GM21360 (cell line): ENCODE measurements around the gene PDE7B.

Experiments
- ATAC-seq: cut with Tn5 transposase; IDR thresholded peaks from one replicate; pipeline ENCODE4 v1.9.1; 2021; ENCODE audit warnings: mild to moderate bottlenecking, moderate library complexity; ENCODE audit not compliant: unreplicated experiment

The PDE7B gene

DNA sequence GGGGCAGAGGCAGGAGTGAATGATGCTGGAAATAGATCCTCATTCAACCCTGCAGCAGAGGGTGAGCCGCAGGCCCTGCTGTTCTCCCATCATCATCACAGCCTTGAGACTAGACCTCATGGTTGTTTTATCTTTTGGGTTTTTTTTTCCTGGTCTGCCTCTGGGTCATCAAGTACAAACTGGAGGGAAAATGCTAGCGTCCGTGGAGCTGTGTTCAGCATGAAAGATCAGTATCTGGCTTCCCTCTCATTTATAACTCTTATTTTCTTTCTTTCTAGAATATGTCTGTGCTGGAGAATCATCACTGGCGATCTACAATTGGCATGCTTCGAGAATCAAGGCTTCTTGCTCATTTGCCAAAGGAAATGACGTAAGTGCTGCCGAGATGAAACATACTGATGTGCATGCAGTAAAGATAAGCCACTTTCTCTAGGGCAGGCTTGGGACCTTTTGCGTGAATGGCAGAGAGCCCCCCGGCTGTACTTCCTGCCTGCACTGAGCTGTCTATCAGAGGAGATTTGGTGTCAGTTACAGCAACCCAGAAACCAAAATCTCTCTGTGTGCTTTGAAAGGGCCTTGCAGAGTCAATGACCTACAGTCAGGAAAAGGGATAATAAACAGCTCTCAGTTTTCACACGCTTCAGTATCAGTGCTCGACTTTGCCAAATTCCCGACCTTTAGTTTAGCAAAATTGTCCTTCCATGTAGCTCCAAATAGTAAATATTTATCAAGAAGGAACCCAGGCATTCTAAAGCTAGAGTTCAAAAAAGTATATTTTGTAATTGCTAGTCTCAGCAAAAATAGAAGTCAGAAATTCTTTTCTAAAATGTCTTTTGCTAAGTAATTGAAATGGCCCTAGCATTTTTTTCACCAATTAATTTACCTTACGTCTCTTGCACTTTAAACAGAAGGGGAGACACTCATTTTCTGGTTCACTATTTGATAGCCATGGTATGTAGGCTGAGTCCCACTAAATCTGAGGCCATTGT, 322.3 kb downstream of the PDE7B start:
- ATAC-seq: no peak

DNA sequence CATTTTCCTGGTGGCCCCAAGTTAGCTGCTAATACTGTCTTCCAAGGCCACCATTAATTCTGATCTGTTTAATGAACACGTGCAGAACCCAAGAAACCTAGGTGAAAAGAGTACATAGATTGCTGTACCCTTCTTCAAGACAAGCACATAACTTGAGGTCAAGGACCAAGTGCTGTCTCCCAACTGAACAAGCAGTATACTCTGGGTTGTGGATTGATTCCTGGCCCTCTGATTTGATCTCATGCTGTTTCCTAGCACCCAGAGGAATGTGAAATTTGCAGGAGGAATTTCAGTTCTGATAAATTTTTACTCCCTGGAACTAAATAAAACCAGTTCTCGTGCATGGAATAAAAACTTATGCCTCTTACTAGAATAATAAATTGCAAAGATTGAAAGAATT, 323.0 kb downstream of the PDE7B start:
- ATAC-seq: no peak

DNA sequence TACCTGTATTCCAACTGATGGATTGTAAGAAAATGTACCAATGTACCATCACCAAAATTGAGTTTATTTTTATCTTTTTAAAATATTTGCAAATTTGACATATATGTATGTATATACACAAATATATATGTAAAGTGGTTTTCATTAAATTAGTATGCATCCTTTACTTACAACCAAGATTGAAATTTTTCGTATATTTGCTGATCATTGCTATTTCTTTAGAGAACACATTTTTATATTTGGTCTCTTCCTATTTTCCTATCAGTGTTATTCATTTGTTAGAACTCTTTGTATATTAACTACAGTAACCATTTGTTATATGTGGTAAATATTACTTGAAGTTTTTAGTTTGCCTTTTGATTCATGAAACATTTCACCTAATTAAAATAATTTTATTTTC, 324.4 kb downstream of the PDE7B start:
- ATAC-seq: no peak

DNA sequence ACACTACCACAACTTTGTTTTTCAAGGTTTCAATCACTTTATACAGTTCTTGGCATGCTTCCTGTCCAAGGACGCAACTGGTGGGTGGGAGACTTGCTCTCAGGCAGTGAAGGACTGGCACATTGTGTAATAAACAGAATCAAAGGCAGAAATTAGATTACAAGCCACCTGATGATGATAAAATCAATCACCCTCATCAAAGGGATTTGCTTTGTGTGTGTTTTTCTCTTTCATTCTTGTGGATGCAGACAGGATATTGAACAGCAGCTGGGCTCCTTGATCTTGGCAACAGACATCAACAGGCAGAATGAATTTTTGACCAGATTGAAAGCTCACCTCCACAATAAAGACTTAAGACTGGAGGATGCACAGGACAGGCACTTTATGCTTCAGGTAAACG, 327.2 kb downstream of the PDE7B start:
- no peak for ATAC-seq

DNA sequence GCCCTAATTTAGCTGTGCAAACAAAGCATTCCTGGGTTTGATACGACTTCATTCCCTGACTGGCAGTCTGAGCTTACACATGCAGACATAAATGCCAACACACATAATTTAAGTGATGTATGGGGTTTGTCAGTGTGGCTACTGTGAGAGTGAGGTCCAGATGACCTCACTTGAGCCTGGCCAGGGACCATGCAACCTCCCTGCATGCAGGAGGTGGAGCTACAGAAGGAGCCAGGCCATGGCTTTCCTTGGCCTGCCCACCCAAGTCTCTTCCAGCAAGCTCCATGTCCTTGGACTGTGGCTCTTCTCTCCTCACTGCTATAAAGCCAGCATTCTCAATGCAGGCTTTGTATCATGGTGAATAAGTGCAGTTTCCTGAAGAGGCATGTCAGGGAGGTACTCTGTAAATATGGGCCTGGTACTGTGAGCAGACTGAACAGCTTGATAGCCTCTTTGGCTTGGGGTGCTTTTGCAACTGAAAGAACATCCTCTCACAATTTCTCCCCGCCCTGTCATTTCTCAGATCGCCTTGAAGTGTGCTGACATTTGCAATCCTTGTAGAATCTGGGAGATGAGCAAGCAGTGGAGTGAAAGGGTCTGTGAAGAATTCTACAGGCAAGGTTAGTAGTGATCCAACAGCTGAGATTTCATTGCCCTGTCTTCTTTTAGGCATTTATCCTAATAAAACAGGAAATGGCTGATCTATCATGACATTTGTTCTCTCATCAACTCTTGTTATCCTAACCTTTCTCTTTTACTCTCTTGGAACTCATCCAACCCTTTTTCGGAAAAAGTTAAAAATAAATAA, 329.4 kb downstream of the PDE7B start:
- ATAC-seq: no peak

DNA sequence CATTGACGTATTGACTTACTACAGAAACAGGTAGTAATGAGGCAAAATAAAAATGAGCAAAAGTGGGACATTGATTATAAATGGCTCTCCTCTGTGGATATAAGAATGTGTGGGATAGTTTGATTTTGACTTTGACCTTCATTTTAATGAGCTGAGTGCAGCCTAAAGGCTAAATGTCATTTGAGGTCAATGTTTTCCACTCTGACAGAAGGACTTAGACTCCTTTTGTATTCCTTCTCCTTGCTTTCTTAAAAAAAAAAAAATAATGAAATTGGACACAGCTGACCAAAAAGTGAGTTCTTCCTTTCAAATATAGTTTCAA, 330.0 kb downstream of the PDE7B start:
- no peak for ATAC-seq

DNA sequence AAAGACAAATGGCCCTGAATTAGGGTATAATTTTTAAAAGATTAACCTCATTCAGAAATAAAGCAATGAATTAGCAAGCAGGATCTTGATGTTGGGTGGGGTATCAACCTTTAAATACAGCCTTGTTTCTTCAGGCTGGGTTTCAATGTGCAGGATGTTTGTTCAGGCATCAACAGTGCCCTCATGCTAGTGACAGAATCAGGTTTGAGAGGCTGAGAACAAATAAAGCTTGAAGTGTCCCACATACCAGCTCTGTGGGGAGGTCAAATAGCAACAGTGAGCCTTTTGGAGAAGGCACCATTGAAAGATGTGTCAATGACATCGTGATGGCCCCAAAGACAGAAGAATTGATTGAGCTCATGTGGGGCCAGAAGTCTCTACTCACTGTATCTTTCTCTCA, 330.4 kb downstream of the PDE7B start:
- ATAC-seq: no peak

DNA sequence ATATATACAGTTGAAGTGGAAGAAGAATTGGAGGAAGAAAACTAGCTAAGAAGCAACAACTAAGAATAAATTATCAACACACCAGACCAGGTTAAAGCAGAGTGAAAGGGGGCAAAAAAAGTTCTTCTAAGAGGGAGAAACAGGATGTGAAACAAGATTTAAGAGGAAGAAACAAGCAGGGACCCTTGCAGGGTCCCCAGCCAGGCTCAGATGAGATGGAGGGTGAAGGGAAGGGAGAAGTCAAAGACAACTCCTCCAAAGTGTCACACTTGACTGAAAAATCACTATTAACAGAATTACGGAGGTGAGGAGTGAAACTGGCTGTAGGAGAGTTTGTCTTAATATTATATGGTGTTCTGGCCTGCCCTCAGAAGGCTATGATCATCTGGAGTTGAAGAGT, 333.2 kb downstream of the PDE7B start:
- ATAC-seq: no peak

DNA sequence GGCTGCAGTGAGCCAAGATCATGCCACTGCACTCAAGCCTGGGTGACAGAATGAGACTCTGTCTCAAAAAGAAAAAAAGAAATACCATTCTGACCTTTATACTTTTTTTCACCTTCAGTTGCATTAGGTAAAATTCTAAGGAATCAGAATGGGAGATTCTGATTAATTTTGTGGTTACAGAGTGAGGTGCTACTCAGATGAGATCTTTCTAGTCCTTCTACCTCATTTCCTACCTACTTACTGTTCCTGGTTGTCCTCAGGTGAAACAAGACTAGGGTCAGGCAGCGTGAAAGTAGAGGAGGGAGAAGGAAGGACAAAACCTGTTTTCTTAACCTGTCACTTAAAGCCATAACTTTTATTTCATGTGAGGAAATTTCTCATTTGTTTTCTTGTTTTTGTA, 334.9 kb downstream of the PDE7B start:
- no peak for ATAC-seq

DNA sequence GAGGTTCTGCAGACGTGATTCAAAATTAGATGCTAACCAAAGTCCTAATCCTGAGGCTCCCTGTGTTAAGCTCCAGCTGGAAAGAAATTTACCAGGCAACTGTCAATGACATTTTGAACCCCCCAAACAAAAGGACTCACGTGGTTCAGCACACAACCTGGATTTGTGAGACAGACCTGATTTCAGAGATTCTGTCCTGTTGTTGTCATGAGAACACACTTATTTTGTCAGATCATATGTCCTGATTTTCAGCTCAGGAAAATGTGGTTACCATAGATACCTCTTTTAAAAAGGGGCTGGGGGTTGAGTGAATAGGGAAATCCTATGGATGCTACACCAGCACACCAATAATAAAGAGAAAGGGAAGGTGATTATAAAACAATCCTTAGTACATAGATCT, 337.0 kb downstream of the PDE7B start:
- no peak for ATAC-seq

DNA sequence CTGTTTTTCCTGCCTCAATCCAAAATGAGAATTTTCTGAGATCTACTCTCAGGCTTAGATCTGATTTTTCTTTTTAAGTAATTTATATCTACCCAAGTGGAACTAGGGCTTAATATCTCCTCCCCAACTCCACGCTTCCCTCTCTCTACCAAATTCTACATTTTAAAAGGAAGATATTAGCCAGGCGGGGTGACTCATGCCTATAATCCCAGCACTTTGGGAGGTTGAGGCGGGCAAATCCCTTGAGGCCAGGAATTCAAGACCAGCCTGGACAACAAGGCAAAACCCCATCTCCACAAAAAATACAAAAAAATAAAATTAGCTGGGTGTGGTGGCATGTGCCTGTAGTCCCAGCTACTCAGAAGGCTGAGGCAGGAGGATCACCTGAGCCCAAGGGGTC, 337.6 kb downstream of the PDE7B start:
- ATAC-seq: no peak

DNA sequence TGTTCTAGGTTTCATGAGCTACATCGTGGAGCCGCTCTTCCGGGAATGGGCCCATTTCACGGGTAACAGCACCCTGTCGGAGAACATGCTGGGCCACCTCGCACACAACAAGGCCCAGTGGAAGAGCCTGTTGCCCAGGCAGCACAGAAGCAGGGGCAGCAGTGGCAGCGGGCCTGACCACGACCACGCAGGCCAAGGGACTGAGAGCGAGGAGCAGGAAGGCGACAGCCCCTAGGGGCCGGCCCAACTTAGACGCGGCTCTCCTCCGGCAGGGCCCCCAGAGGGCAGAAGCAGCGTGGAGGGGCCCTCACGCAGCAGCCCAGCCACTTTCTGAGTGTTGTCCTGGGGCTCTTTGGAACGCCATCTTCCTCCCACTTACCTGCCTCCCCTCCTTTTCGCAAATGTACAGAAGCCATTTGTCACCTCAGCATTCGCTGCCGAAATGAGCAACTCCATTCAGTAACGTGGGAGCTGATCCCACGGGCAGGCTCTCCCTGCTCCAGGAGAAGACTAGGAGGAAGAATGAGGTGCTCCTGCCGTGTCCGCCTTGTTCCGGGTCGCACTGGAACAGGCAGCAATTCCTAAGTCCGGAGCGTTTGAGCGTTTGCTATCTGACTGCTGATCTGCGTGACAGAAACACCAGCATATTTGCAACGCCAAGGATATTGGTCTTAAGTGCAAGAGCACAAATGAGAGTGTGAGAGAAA, 340.3 kb downstream of the PDE7B start:
- ATAC-seq: no peak

DNA sequence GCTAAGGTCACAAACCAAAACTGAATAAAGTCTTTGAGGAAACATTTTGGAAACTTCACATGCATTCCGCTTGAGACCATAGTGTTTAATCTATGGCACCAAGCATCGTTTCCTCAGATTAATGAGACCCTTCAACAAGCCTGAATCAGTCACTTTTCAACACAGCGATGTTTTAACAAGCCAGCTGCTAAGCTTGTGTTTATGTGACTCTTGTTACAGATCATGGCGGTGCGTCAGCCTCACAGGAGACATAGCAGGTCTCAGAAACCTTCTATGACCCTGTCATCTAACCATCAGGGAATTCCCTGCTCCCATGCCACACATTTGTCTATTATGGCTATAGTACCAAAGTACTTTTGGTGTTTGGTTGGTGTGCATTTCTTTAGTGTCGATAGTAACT, 341.4 kb downstream of the PDE7B start:
- no peak for ATAC-seq

DNA sequence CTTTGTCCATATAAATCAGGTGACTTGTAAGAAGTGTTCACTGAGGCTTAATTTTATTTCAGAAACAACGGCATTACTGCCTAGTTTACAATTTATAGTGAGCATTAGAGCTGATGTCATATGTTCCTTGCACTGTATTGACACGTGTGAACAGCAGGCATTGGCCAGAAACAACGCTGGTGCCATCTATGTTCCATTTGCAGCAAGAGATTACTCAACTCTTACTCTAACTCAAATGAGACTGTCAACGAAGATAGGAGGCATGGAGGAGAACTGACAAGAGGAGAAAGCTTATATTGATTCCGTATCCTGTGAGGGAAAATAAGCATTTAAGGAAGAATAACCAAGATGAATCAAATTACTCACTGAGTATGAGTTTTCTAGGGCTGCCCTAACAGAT, 350.2 kb downstream of the PDE7B start:
- no peak for ATAC-seq

DNA sequence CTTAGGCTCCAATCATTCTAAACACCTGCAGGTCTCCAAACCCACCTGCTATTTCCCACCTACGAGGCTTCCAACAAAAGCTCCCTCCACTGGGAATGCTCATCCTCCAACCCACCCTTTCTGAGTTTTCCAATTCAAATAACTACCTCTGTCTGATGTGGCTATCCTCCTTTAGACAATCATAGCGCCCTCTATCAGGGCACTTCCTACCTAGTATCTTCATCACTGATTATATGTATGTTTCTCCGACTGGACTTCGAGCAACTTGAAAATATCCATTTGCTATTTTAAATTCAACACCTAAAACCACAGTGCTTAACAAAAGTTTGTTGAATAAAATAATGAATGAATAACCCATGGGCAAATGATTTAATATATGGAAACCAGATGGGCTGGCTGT, 357.3 kb downstream of the PDE7B start:
- ATAC-seq: no peak

DNA sequence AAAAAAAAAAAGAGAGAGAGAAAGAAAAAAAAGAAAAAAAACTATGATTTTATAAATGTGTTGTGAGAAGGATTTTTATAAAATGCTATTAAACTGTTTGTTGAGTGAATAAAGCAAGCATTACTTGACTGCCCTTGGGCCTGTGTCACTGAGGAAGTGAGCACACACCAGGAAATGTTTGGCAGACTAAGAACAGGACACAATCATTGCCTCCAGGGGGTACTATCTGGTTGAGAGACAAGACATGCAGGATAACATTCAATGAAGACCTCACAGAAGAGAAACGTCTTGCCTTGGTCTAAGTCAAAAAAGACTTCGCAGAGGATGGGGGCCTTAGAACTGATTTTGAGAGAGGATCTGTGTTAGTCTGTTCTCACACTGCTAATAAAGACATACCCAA, 358.0 kb downstream of the PDE7B start:
- no peak for ATAC-seq

DNA sequence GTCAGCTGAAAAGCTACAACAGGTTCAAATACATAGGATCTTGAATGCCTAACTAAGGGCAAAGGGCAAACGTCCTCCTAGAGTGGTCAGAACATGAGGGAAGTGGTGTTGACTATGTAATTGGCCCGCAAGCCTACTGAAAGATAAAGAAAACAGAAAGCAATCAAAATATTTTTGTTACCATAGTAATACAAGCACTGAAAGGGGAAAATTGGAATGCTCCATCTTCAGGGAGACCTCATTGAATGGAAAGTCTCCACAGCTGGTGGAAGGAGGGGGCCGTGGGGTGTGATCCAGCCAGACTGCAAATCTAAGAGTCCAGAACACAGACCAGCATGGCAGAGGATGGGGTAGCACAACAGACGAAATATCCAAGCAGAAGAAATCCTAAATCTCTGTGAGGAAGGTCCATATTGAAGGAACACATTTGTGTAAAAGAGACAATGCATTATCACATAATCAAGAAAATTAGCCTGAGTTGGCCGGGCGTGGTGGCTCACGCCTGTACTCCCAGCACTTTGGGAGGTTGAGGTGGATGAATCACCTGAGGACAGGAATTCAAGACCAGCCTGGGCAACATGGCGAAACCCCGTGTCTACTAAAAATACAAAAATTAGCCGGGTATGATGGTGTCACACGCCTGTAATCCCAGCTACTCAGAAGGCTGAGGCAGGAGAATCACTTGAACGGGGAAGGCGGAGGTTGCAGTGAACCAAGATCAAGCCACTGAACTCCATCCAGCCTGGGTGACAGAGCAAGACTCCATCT, 359.1 kb downstream of the PDE7B start:
- ATAC-seq: no peak

DNA sequence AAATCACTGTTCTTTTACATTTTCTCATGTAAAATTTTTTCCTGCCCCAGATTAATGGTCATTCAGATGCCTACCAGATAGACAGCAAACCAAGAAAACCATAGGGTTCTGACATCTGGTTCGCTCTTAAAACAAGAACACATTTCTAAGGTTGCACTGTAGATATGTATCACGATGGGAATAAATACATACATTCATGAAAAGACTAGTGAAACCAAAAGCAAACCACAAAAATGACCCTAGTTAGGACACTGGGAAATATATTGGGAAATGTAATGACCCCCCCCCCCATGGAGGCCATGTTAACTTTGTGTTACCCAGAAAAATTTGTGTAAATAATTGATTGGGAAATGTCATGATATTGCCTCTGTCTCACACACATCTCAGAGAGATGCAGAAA, 361.1 kb downstream of the PDE7B start:
- no peak for ATAC-seq

DNA sequence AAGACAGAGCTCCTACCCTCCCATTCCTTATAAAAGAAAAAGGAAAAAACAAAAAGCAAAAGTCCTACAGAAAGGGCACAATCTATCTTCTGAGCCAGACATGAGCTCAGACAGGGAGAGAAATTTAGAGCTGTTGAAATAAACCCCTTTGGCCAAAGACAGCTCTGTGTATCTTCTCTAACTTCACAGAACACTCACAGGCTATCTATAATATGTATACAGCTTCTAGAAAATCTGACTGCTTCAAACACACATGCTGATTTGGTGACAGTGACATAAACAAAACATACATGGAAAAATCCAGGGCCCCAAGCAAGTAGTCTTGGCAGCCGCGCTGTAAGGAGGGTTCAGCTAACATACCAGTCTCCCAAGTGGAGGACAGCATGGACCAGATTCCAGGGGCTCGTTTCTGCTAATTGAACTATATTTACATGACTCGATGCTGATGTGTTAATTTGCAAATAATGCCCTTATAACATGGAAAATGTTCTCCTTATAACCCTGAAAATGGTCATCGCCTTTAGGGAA, 361.6 kb downstream of the PDE7B start:
- ATAC-seq: no peak

DNA sequence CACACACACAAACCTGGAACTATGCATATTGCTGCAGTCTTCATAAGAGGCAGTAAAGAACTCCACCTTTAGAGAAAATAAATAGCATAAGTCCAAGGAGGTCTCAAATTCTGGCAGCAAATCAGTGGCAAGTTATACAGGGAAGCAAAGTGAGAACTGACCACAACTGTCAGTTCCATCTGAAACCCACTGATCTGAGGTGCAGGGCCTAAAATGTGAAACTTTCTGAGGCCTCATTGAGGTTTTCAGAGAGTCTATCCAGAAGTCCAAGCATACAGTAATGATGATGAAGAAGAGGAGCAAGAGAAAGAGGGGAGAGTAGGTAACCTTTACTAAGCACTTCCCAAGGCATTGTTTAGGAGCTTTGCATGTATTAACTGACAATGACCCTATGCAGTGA, 362.4 kb downstream of the PDE7B start:
- no peak for ATAC-seq
